ENCODE results near the gene OR56B1. TPM values are rescaled to one million over a fixed set of nuclear protein-coding genes. Genes with fewer than 3 reads are reported as not detected.

OR56B1 gene
- total and polyA plus RNA-seq, 2 of the 8 experiments (the other 6 are each of a cell fraction or from before 2014, with no cell fraction given) = 0.20 TPM; not detected in 1

- H3K27me3 ChIP-seq (replicated peaks in 1 of 4; ENCODE audit: control insufficient read depth in 3 of 4, extremely low read depth in 1 of 4, insufficient read depth in 3 of 4, low read length in 3 of 4) = no peaks in the 10 kb centered on the region
- H2AFZ ChIP-seq (ENCODE audit: low read length) = no peak overlapping the region
- no peak overlapping the region for H3K18ac ChIP-seq (ENCODE audit: extremely low read depth, low read length)
- no peak overlapping the region for H3K56ac ChIP-seq (replicated peaks; ENCODE audit: insufficient read length, low read depth, low read length)
- no peak overlapping the region for H4K8ac ChIP-seq (ENCODE audit: extremely low read depth, insufficient read depth, low read length)
- no peak overlapping the region for H3K4me3 ChIP-seq (ENCODE audit: extremely low read depth in 1 of 4, insufficient read depth in 2 of 4, low read depth in 3 of 4, low read length in 4 of 4)
- no peak for DNase-seq (ENCODE audit: low read depth in 1 of 2, low spot score in 2 of 2)
- H3K9ac ChIP-seq (replicated peaks in 1 of 4; ENCODE audit: extremely low read depth in 1 of 4, low read depth in 3 of 4, low read length in 3 of 4) = no peak overlapping the region
- no peaks in the 10 kb centered on the region for H3K9me3 ChIP-seq (ENCODE audit: insufficient read depth in 2 of 2, low read depth in 1 of 2, low read length in 1 of 2)
- no peak overlapping the region for H4K5ac ChIP-seq (ENCODE audit: insufficient read length, low read depth, low read length)
- no peak overlapping the region for H3K27ac ChIP-seq (ENCODE audit: low read depth, low read length)
- no peaks in the 10 kb centered on the region for H3K79me1 ChIP-seq (ENCODE audit: low read depth, low read length)
- ChIA-PET CTCF (ENCODE audit: partially characterized antibody) (no interaction called here), POLR2A (ENCODE audit: partially characterized antibody) (interaction anchor here (1.0 kb wide), 1 partner anchor 30 kb away, joined by 3 read pairs; no protein-coding TSS in a partner anchor)
- peaks cover 0 to 46% of the 10 kb centered on the region in 2 experiments; a peak in 2 of 4 replicates for H3K79me2 ChIP-seq (ENCODE audit: control insufficient read depth in 1 of 2, insufficient read depth in 2 of 2, low read length in 2 of 2)
- H2BK12ac ChIP-seq (ENCODE audit: low read depth, low read length) = no peak overlapping the region
- H3K14ac ChIP-seq (ENCODE audit: insufficient read length) = no peak overlapping the region
- H3K4ac ChIP-seq (replicated peaks; ENCODE audit: insufficient read length, low read depth, low read length) = no peak overlapping the region
- no peak overlapping the region for H4K91ac ChIP-seq (replicated peaks; ENCODE audit: insufficient read length, low read length)
- H4K20me1 ChIP-seq (replicated peaks in 1 of 2; ENCODE audit: control insufficient read depth in 1 of 2, insufficient read depth in 2 of 2, low read length in 2 of 2) = peaks cover 0 to 3% of the 10 kb centered on the region in 2 experiments
- WGBS, 2 experiments (ENCODE audit: extremely low coverage in 1 of 2, insufficient coverage in 1 of 2, insufficient read length in 1 of 2, insufficient replicate concordance in 2 of 2, low coverage in 1 of 2, low lambda C conversion rate in 2 of 2, missing lambda C conversion rate in 1 of 2) = 91% methylated on average over 1 of the region's 1 CpG; no CpG with 5 or more reads in 1 of the 2 experiments
- no peak for FAIRE-seq
- H2AK5ac ChIP-seq (ENCODE audit: low read depth, low read length) = no peak overlapping the region
- peaks cover 2 to 42% (median 29%) of the 10 kb centered on the region in 4 experiments; a peak in 7 of 8 replicates for H3K36me3 ChIP-seq (ENCODE audit: control insufficient read depth in 2 of 4, insufficient read depth in 4 of 4, low read length in 3 of 4)
- no peak overlapping the region for H2BK20ac ChIP-seq (ENCODE audit: low read length)
- H3K23me2 ChIP-seq (ENCODE audit: low read depth, low read length) = peaks cover 5% of the 10 kb centered on the region; the same call in 1 of the 2 replicates
- peaks cover 0 to 8% (median 0%) of the 10 kb centered on the region in 4 experiments; a peak in 2 of 7 replicates for H3K4me1 ChIP-seq (replicated peaks in 1 of 4; ENCODE audit: control insufficient read depth in 3 of 4, insufficient read depth in 4 of 4, low read length in 3 of 4)
- H3K4me2 ChIP-seq (ENCODE audit: insufficient read depth in 1 of 2, low read depth in 2 of 2, low read length in 2 of 2) = no peak overlapping the region
- H2BK15ac ChIP-seq (ENCODE audit: low read length) = no peak overlapping the region
- no peak for TF ChIP-seq EZH2 (IDR thresholded peaks at IDR 0.05; ENCODE audit: low read depth, low read length, severe bottlenecking)
- H2BK120ac ChIP-seq (replicated peaks; ENCODE audit: low read depth, low read length) = no peak overlapping the region
- no peak overlapping the region for H3K23ac ChIP-seq (ENCODE audit: insufficient read length)
- H2BK5ac ChIP-seq (ENCODE audit: low read depth, low read length) = no peak overlapping the region
These were observed 41.6 kb upstream of the OR56B1 start for GRCh38 chr11:5694642-5695041.

All from H1 (cell line).